ENCODE measurements around the gene KDM4F. TPM values are rescaled to one million over a fixed set of nuclear protein-coding genes. Genes with fewer than 3 reads are reported as not detected.
"Not testable (repeated sequence)": the region's sequence is repeated elsewhere in the genome, so short reads cannot be mapped to it uniquely, and the experiment has no call there.

The KDM4F gene
- total and polyA plus RNA-seq, 2 donors (not counting 3 experiments of a cell fraction or from before 2014, with no cell fraction given) = not detected

DNA sequence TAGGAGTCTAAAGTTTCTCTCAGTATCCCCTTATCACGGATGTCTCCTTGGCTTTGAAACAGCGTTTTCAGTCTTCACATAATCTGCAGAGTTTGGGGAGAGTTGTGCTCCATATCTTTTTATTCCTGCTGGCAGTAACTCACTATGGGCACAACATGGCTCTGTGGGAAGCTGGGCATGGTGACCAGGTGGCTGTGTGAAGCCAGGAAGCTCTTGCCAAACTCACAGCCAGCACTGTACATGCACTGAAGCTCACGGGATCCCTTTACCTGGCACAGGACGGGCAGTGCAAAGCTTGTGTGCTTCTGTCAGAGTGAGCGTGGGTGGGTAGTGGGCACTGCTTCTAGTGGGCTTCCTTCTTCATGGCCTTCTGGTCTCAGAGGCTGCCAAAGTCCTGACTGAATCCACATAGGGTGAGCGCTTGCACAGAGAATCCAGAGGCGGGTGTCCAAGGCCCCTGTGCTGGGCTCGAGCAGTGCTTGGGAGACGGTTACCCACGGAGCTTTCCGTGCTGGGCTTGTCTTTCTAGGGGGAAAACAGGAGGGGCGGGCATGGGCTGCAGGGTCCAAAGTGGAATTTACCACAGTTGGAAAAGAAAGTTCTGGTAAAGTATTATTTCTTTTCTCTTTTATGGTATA, 34.9 kb upstream of the KDM4F start:
- no peak overlapping the region for H3K27ac ChIP-seq (ENCODE audit: insufficient read depth, low read depth, low read length)
- H3K4me1 ChIP-seq (ENCODE audit: control insufficient read depth, extremely low read depth, insufficient read depth, low read length) = no peaks in the 10 kb centered on the region
- dilution Hi-C loops (cut with MboI; ENCODE audit: extremely low pct_ligation_motif_present, low sequenced_read_pairs) (no loop called here), intact Hi-C loops (cut with micrococcal nuclease) (no loop called here)
- no peak overlapping the region for H2AFZ ChIP-seq (ENCODE audit: low read depth, low read length)
- H4K20me1 ChIP-seq (replicated peaks; ENCODE audit: control insufficient read depth, extremely low read depth, insufficient read depth, low read length) = no peaks in the 10 kb centered on the region
- TF ChIP-seq FOS (IDR thresholded peaks at IDR 0.05; ENCODE audit: borderline replicate concordance, insufficient read depth, low read length) (no peak), POLR2A (IDR thresholded peaks at IDR 0.05; ENCODE audit: low read depth, low read length) (no peak), EZH2 (IDR thresholded peaks at IDR 0.05; ENCODE audit: borderline replicate concordance, low read depth, low read length, severe bottlenecking) (no peak)
- TF ChIP-seq, protein P1, sequence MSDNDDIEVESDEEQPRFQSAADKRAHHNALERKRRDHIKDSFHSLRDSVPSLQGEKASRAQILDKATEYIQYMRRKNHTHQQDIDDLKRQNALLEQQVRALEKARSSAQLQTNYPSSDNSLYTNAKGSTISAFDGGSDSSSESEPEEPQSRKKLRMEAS (IDR thresholded peaks at IDR 0.05; ENCODE audit: insufficient read depth, insufficient read length) = no peak
- DNase-seq (ENCODE audit: low read depth, low spot score) (no peak), FAIRE-seq (no peak)
- H3K9me3 ChIP-seq (replicated peaks; ENCODE audit: control insufficient read depth, insufficient read depth, low read length) = no peaks in the 10 kb centered on the region
- no peak overlapping the region for H3K9ac ChIP-seq (replicated peaks; ENCODE audit: extremely low read depth, insufficient read depth, low read length)
- no TSS peak for BruUV-seq (replicated peaks)
- POLR2A ChIA-PET = no interaction called here
- H3K27me3 ChIP-seq (ENCODE audit: control insufficient read depth in 2 of 2, insufficient read depth in 2 of 2, low read length in 2 of 2) = no peaks in the 10 kb centered on the region
- no peaks in the 10 kb centered on the region for H3K9me1 ChIP-seq (replicated peaks; ENCODE audit: control insufficient read depth, extremely low read depth, insufficient read depth, low read length)
- no peaks in the 10 kb centered on the region for H3K36me3 ChIP-seq (ENCODE audit: control insufficient read depth in 2 of 2, extremely low read depth in 1 of 2, insufficient read depth in 2 of 2, low read length in 2 of 2)
- no peaks in the 10 kb centered on the region for H3K79me2 ChIP-seq (ENCODE audit: control insufficient read depth, insufficient read depth, low read length)
- H3K4me3 ChIP-seq (replicated peaks in 1 of 3; ENCODE audit: insufficient read depth in 1 of 3, low read depth in 1 of 3, low read length in 3 of 3) = no peak overlapping the region
- CTCF ChIA-PET = no interaction called here
- no peak overlapping the region for H3K4me2 ChIP-seq (ENCODE audit: insufficient read depth, low read length)

DNA sequence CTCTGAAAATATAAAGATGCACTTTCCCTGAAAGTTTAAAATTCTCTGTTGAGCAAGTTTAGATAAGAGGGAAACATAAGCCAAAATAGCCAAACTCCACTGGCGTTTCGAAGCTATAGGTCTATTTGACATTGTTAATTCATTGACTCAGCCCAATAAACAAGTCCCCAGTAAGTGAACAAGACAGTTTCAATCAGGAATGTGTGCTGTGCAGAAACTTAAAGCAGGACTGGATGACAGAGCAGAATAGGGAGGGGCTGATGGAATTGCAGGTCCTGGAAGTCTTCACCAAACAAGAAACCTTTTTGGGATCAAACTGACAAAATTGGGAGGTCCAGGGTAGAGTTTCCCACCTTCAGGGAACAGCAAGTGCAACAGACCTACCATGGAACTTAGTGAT, 33.1 kb upstream of the KDM4F start:
- ChIA-PET CTCF (interaction anchor here (0.6 kb wide), 1 partner anchor 21 kb away, joined by 3 read pairs; no protein-coding TSS in a partner anchor), POLR2A (no interaction called here)
- FAIRE-seq (no peak), DNase-seq (ENCODE audit: low read depth, low spot score) (no peak)
- Histone ChIP-seq H3K4me2 (ENCODE audit: insufficient read depth, low read length) (no peak overlapping the region), H3K4me1 (ENCODE audit: control insufficient read depth, extremely low read depth, insufficient read depth, low read length) (no peaks in the 10 kb centered on the region), H3K4me3 (replicated peaks in 1 of 3; ENCODE audit: insufficient read depth in 1 of 3, low read depth in 1 of 3, low read length in 3 of 3) (no peak overlapping the region), H3K27ac (ENCODE audit: insufficient read depth, low read depth, low read length) (no peak overlapping the region), H3K27me3 (ENCODE audit: control insufficient read depth in 2 of 2, insufficient read depth in 2 of 2, low read length in 2 of 2) (no peaks in the 10 kb centered on the region), H3K9me3 (replicated peaks; ENCODE audit: control insufficient read depth, insufficient read depth, low read length) (no peaks in the 10 kb centered on the region), H3K79me2 (ENCODE audit: control insufficient read depth, insufficient read depth, low read length) (no peaks in the 10 kb centered on the region), H3K9ac (replicated peaks; ENCODE audit: extremely low read depth, insufficient read depth, low read length) (no peak overlapping the region), H3K36me3 (ENCODE audit: control insufficient read depth in 2 of 2, extremely low read depth in 1 of 2, insufficient read depth in 2 of 2, low read length in 2 of 2) (no peaks in the 10 kb centered on the region), H3K9me1 (replicated peaks; ENCODE audit: control insufficient read depth, extremely low read depth, insufficient read depth, low read length) (no peaks in the 10 kb centered on the region), H2AFZ (ENCODE audit: low read depth, low read length) (no peak overlapping the region), H4K20me1 (replicated peaks; ENCODE audit: control insufficient read depth, extremely low read depth, insufficient read depth, low read length) (no peaks in the 10 kb centered on the region)
- dilution Hi-C loops (cut with MboI; ENCODE audit: extremely low pct_ligation_motif_present, low sequenced_read_pairs) (no loop called here), intact Hi-C loops (cut with micrococcal nuclease) (no loop called here)
- TF ChIP-seq POLR2A (IDR thresholded peaks at IDR 0.05; ENCODE audit: low read depth, low read length) = no peak
- no peak for TF ChIP-seq GATA2 (IDR thresholded peaks at IDR 0.05; ENCODE audit: insufficient read depth, insufficient read length, low read depth, low read length)
- TF ChIP-seq, protein P2, sequence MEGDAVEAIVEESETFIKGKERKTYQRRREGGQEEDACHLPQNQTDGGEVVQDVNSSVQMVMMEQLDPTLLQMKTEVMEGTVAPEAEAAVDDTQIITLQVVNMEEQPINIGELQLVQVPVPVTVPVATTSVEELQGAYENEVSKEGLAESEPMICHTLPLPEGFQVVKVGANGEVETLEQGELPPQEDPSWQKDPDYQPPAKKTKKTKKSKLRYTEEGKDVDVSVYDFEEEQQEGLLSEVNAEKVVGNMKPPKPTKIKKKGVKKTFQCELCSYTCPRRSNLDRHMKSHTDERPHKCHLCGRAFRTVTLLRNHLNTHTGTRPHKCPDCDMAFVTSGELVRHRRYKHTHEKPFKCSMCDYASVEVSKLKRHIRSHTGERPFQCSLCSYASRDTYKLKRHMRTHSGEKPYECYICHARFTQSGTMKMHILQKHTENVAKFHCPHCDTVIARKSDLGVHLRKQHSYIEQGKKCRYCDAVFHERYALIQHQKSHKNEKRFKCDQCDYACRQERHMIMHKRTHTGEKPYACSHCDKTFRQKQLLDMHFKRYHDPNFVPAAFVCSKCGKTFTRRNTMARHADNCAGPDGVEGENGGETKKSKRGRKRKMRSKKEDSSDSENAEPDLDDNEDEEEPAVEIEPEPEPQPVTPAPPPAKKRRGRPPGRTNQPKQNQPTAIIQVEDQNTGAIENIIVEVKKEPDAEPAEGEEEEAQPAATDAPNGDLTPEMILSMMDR (IDR thresholded peaks at IDR 0.05; ENCODE audit: extremely low read depth in 1 of 2, insufficient read depth in 1 of 2, low read depth in 1 of 2, low read length in 2 of 2) = no peak
- no TSS peak for BruUV-seq (replicated peaks)

DNA sequence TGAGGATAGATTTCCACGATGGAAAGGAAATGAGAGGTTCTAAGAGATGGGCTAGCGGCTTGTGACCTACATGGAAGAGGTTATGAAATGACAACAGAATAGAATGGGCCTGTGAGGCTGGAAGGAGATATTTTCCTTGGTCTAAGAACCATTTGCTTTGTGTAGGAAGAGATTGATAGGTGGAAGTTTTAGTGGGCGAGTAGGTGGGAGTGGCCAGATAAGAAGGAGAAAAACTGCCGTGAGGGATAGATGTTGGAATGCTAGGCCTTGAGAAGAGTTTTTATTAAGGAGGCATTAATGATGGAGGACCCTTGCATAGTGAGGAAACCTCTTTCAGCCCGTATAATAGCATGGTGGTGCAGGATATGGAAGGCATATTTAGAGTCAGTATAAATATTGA, 27.8 kb upstream of the KDM4F start:
- H3K4me1 ChIP-seq (ENCODE audit: control insufficient read depth, extremely low read depth, insufficient read depth, low read length); H3K9me1 ChIP-seq (replicated peaks; ENCODE audit: control insufficient read depth, extremely low read depth, insufficient read depth, low read length); dilution Hi-C loops (cut with MboI; ENCODE audit: extremely low pct_ligation_motif_present, low sequenced_read_pairs); POLR2A ChIA-PET; H2AFZ ChIP-seq (ENCODE audit: low read depth, low read length); H3K9ac ChIP-seq (replicated peaks; ENCODE audit: extremely low read depth, insufficient read depth, low read length); intact Hi-C loops (cut with micrococcal nuclease); CTCF ChIA-PET; H3K79me2 ChIP-seq (ENCODE audit: control insufficient read depth, insufficient read depth, low read length); H3K27me3 ChIP-seq (ENCODE audit: control insufficient read depth in 2 of 2, insufficient read depth in 2 of 2, low read length in 2 of 2); H3K4me3 ChIP-seq (replicated peaks in 1 of 3; ENCODE audit: insufficient read depth in 1 of 3, low read depth in 1 of 3, low read length in 3 of 3); BruUV-seq (replicated peaks); H4K20me1 ChIP-seq (replicated peaks; ENCODE audit: control insufficient read depth, extremely low read depth, insufficient read depth, low read length); H3K4me2 ChIP-seq (ENCODE audit: insufficient read depth, low read length); H3K27ac ChIP-seq (ENCODE audit: insufficient read depth, low read depth, low read length); DNase-seq (ENCODE audit: low read depth, low spot score); H3K36me3 ChIP-seq (ENCODE audit: control insufficient read depth in 2 of 2, extremely low read depth in 1 of 2, insufficient read depth in 2 of 2, low read length in 2 of 2); H3K9me3 ChIP-seq (replicated peaks; ENCODE audit: control insufficient read depth, insufficient read depth, low read length); FAIRE-seq: not testable (repeated sequence)

All from endothelial cell of umbilical vein (primary cell).